Omental fat pad (tissue), 4 donors: ENCODE measurements around the gene SLC27A1. TPM values are rescaled to one million over a fixed set of nuclear protein-coding genes. Genes with fewer than 3 reads are reported as not detected.
"Not testable (repeated sequence)": the region's sequence is repeated elsewhere in the genome, so short reads cannot be mapped to it uniquely, and the experiment has no call there.

Experiments
- ATAC-seq: fragments of 150-250 bp; one replicate; pipeline ENCODE4 v1.9.1; 2016; ENCODE audit warnings: mild to moderate bottlenecking, moderate library complexity; ENCODE audit not compliant: low FRiP score
- DNase-seq: peaks from one replicate; pipeline ENCODE4 v3.0.0-alpha.2; 2019; ENCODE audit warnings: low spot score
- total RNA-seq, 4 donors: library from RNA; depleted of rRNA; stranded (reverse); fragments of >200 nt; gene quantifications; one replicate each; pipeline ENCODE4 v1.1.0, GENCODE V29; 2016
- TF ChIP-seq, protein P1 (sequence below), 3 donors: fragments of 450-650 bp; IDR thresholded peaks; one replicate each; pipeline ENCODE4 v1.5.1; 2016 to 2017; ENCODE audit warnings: antibody characterized with exemption in 3 of 3, mild to moderate bottlenecking in 3 of 3, moderate library complexity in 2 of 3

The SLC27A1 gene
- total RNA-seq, 4 donors from 2014 or later, result 26.6 to 52.8 (median 40.4) TPM

DNA sequence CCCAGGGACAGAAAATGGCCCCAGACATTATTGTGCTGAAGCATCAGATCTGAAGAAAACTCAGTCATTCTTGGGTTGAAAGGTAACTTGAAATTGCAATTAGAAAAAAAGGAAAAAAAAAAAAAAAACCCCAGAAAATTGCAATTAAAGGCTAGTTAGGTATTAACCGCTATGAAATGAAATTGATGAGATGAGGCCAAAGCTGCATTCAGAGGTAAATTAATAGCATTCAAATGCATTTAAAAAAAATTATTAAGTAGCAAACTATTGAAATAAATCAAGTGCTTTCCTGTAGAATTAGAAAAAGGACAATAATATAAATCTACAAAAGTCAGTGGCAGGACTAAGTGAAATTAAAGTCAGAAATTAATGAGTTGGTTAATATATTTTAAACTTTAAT lies 47.6 kb downstream of the SLC27A1 start:
- ATAC-seq (no peak), DNase-seq (no peak)

DNA sequence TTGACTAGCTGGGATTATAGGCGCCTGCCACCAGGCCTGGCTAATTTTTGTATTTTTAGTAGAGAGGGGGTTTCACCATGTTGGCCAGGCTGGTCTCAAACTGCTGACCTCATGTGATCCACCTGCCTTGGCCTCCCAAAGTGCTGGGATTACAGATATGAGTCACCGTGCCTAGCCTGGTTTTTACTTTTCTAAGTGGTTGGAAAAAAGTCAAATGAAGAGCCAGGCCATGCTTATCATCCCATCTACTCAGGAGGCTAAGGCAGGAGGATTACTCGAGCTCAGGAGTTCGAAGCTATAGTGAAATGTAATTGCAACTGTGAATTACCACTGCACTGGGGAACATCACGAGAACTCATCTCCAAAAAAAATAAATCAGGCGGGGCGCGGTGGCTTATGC lies 48.3 kb downstream of the SLC27A1 start:
- not testable (repeated sequence) for ATAC-seq, DNase-seq

More for the DNA sequence above, 47.6 kb downstream of the SLC27A1 start:
- TF ChIP-seq, protein P1, sequence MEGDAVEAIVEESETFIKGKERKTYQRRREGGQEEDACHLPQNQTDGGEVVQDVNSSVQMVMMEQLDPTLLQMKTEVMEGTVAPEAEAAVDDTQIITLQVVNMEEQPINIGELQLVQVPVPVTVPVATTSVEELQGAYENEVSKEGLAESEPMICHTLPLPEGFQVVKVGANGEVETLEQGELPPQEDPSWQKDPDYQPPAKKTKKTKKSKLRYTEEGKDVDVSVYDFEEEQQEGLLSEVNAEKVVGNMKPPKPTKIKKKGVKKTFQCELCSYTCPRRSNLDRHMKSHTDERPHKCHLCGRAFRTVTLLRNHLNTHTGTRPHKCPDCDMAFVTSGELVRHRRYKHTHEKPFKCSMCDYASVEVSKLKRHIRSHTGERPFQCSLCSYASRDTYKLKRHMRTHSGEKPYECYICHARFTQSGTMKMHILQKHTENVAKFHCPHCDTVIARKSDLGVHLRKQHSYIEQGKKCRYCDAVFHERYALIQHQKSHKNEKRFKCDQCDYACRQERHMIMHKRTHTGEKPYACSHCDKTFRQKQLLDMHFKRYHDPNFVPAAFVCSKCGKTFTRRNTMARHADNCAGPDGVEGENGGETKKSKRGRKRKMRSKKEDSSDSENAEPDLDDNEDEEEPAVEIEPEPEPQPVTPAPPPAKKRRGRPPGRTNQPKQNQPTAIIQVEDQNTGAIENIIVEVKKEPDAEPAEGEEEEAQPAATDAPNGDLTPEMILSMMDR (IDR thresholded peaks at IDR 0.05), result no peak

DNA sequence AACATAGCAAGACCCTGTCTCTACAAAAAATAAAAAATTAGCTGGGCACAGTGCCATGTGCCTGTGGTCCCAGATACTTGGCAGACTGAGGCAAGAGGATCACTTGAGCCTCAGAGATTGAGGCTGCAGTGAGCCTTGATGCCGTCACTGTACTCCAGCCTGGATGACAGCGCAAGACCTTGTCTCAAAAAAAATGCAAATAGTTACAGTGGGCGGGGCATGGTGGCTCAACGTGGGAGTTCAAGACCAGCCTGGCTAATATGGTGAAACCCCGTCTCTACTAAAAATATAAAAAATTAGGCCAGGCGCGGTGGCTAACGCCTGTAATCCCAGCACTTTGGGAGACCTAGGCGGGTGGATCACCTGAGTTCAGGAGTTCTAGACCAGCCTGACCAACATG lies 49.6 kb downstream of the SLC27A1 start:
- TF ChIP-seq, protein P1 (IDR thresholded peaks at IDR 0.05), result no peak
- DNase-seq, result no peak
- ATAC-seq, result no peak

- no peak for DNase-seq
- TF ChIP-seq, protein P1 (IDR thresholded peaks at IDR 0.05), result no peak
- ATAC-seq, result peak; percentile 26
Observed at GRCh38 chr19:17520865-17521264, 50.5 kb downstream of the SLC27A1 start.

DNA sequence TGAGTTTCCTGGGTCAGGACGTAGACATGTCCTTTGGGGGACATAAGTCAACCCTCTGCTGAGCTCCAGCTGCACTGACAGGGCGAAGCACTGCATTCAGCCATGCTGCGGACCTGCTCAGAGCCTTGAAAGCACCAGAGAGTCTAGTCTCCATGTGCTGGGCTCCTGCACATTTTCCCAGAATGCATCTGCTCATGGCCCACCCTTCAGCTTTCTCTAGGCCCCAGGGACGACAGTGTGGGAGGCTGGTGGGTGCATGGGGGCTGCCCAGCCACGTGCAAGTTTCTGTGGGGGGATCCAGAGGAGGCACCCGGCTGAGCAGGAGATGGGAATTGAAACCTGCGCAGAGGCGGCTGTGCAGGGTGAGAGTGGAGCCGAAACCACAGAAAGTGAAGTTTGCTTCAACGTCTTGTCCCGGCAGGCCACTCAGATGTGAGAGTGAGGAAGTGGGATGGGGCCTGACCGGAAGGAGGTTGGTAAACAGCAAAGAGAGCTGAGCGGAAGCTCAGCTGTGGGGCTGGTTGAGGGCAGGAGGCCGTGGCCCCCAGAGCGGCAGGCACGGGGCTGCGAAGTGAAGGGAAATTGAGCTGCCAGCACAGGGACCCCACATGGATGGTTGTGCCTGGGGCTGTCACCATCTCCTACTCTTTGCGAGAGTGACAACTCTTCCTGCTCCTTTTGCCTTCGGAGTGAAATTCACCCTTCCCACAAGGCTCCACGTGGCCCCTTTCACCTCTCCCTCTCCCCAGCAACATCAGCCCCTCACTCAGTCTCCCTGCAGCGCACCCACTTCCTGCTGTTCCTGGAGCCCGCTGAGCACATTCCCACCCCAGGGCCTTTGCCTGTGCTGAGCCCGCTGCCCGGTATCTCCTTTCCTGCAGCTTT lies 52.9 kb downstream of the SLC27A1 start:
- TF ChIP-seq, protein P1 (IDR thresholded peaks at IDR 0.05), result no peak
- DNase-seq (no peak), ATAC-seq (peak; percentile 48)

- no peak for DNase-seq
- ATAC-seq, result no peak
- TF ChIP-seq, protein P1 (IDR thresholded peaks at IDR 0.05), result no peak
Observed at GRCh38 chr19:17524651-17525050, 54.3 kb downstream of the SLC27A1 start.

- no peak for DNase-seq
- no peak for ATAC-seq
- TF ChIP-seq, protein P1 (IDR thresholded peaks at IDR 0.05), result no peak
Observed at GRCh38 chr19:17525141-17525540, 54.8 kb downstream of the SLC27A1 start.
